AG04449 (cell line): ENCODE data around the gene ARHGEF11.

Source experiments
- CTCF ChIA-PET: fragments of 350-600 bp; formaldehyde crosslinking; extraction: SDS; loops from one replicate; lab custom pipeline; 2021; ENCODE audit warnings: antibody characterized with exemption; lab: Yijun Ruan, JAX
- POLR2A ChIA-PET: fragments of 400-600, 350-600 bp; formaldehyde crosslinking; extraction: SDS; loops from one replicate; lab custom pipeline; 2020; ENCODE audit warnings: antibody characterized with exemption, inconsistent platforms; lab: Yijun Ruan, JAX
- DNase-seq: peaks from one replicate; pipeline ENCODE4 v3.0.0-alpha.2; 2010; ENCODE audit warnings: low read depth, low spot score
- H3K4me3 ChIP-seq: 2 replicates; pipeline ENCODE4 v1.5.1; 2011; ENCODE audit warnings: low read depth, mild to moderate bottlenecking, control low read depth, low read length
- CTCF ChIP-seq: IDR thresholded peaks from one replicate; pipeline ENCODE4 v1.5.1; 2011; ENCODE audit warnings: mild to moderate bottlenecking, moderate library complexity, low read length, control low read depth, inconsistent platforms; ENCODE audit not compliant: insufficient read depth; ENCODE audit errors: missing control alignments

The ARHGEF11 gene

GRCh38 chr1:157043685-157044084 lies 1.9 kb downstream of the ARHGEF11 start:
- no peak for TF ChIP-seq CTCF
- ChIA-PET CTCF (interaction anchor here (0.7 to 1.6 kb wide), 4 partner anchors 12 to 46 kb away, joined by 3 to 6 read pairs (median 4); no protein-coding TSS in a partner anchor), POLR2A (no interaction called here)
- DNase-seq = no peak
- H3K4me3 ChIP-seq = peak overlapping the region; percentile 70

- POLR2A ChIA-PET = no interaction called here
- TF ChIP-seq CTCF = no peak
- DNase-seq = no peak
- H3K4me3 ChIP-seq = peak overlapping the region; percentile 70
- CTCF ChIA-PET = interaction anchor here (1.3 kb wide), 1 partner anchor 32 kb away, joined by 5 read pairs; no protein-coding TSS in a partner anchor
Observed at GRCh38 chr1:157042846-157043245, 2.7 kb downstream of the ARHGEF11 start.

GRCh38 chr1:157040802-157041201 lies 4.7 kb downstream of the ARHGEF11 start:
- POLR2A ChIA-PET = no interaction called here
- H3K4me3 ChIP-seq = no peak overlapping the region
- no peak for TF ChIP-seq CTCF
- DNase-seq = peak; percentile 31
- CTCF ChIA-PET = interaction anchor here (1.0 to 1.2 kb wide), 2 partner anchors 14 to 50 kb away, joined by 3 read pairs; no protein-coding TSS in a partner anchor

DNA sequence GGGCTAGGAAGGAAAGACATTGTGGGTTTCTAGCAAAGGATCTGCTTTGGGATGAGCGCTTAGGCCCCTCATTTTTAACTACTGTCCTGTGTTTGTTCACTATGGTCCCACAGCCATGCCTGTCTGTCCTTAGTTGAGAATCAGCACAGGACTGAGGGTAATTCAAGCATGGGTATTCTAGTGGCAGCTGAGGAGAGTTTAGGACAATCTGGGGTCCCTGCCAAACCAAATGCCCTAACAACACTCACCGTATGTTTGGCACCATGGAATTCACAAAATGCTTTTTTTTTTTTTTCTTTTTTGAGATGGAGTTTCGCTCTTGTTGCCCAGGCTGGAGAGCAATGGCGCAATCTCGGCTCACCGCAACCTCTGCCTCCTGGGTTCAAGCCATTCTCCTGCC lies 10.4 kb downstream of the ARHGEF11 start:
- ChIA-PET POLR2A (no interaction called here), CTCF (no interaction called here)
- no peak for TF ChIP-seq CTCF
- H3K4me3 ChIP-seq = no peak overlapping the region
- no peak for DNase-seq

- DNase-seq = no peak
- H3K4me3 ChIP-seq = no peak overlapping the region
- CTCF ChIA-PET = no interaction called here
- POLR2A ChIA-PET = no interaction called here
- TF ChIP-seq CTCF = no peak
Observed at GRCh38 chr1:157034137-157034800, 11.3 kb downstream of the ARHGEF11 start.

DNA sequence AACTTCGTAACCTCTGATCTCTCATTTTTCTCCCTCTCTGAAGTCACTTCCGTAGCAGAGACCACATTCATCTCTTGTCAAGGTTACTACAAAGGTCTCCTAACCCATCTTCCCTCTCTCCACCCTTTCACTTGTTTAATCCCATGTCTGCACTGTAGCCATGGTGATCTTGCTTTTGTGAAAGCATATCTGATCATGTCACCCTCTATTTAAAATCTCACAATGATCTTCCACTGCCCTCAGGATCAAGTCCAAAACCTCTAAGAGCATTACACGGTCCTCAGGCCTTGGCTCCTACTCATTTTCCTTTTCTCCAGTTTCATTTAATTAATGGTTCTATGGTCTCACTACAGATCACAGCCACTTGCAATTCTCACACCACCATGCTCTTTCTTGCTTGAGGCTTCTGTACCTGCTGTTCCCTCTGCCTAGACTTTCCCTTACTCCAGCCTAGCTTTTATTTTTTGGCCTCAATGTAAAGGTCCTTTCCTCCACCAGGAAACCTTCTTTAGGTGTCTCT lies 12.1 kb downstream of the ARHGEF11 start:
- DNase-seq = no peak
- POLR2A ChIA-PET = no interaction called here
- no peak for TF ChIP-seq CTCF
- H3K4me3 ChIP-seq = no peak overlapping the region
- CTCF ChIA-PET = no interaction called here
